Measurements from ENCODE around the gene WWOX. TPM values are rescaled to one million over a fixed set of nuclear protein-coding genes. Genes with fewer than 3 reads are reported as not detected.

Gene WWOX
- total and polyA plus RNA-seq, 2 donors: 15.3 to 28.4 TPM

GRCh38 chr16:78140818-78141466, 41.5 kb downstream of the WWOX start:
- H3K36me3 ChIP-seq (ENCODE audit: insufficient read depth): no peaks in the 10 kb centered on the region
- H3K27ac ChIP-seq (ENCODE audit: low read depth): no peak overlapping the region
- H3K4me1 ChIP-seq (ENCODE audit: insufficient read depth): no peaks in the 10 kb centered on the region
- no peak overlapping the region for H3K4me3 ChIP-seq (ENCODE audit: low read depth, low read length)
- 90% methylated on average over 6 of the region's 6 CpGs for WGBS
- DNase-seq (ENCODE audit: extremely low spot score): no peak

GRCh38 chr16:78142788-78143187, 43.3 kb downstream of the WWOX start:
- Histone ChIP-seq H3K36me3 (ENCODE audit: insufficient read depth) (no peaks in the 10 kb centered on the region), H3K27ac (ENCODE audit: low read depth) (no peak overlapping the region), H3K4me1 (ENCODE audit: insufficient read depth) (no peaks in the 10 kb centered on the region), H3K4me3 (ENCODE audit: low read depth, low read length) (no peak overlapping the region)
- WGBS: 75% methylated on average over 1 of the region's 1 CpG
- DNase-seq (ENCODE audit: extremely low spot score): peak; percentile 53

GRCh38 chr16:78146807-78147206, 47.4 kb downstream of the WWOX start:
- 85% methylated on average over 5 of the region's 5 CpGs for WGBS
- no peak for DNase-seq (ENCODE audit: extremely low spot score)

GRCh38 chr16:78147911-78148401, 48.5 kb downstream of the WWOX start:
- DNase-seq (ENCODE audit: extremely low spot score): no peak
- 87% methylated on average over 10 of the region's 10 CpGs for WGBS

More at GRCh38 chr16:78146807-78147206, 47.4 kb downstream of the WWOX start:
- no peak overlapping the region for H3K27ac ChIP-seq (ENCODE audit: low read depth)
- no peaks in the 10 kb centered on the region for H3K4me1 ChIP-seq (ENCODE audit: insufficient read depth)
- H3K4me3 ChIP-seq (ENCODE audit: low read depth, low read length): no peak overlapping the region
- H3K36me3 ChIP-seq (ENCODE audit: insufficient read depth): no peaks in the 10 kb centered on the region

GRCh38 chr16:78150233-78150632, 50.8 kb downstream of the WWOX start:
- Histone ChIP-seq H3K27ac (ENCODE audit: low read depth) (no peak overlapping the region), H3K4me1 (ENCODE audit: insufficient read depth) (no peaks in the 10 kb centered on the region), H3K36me3 (ENCODE audit: insufficient read depth) (no peaks in the 10 kb centered on the region), H3K4me3 (ENCODE audit: low read depth, low read length) (no peak overlapping the region)
- WGBS: 91% methylated on average over 6 of the region's 6 CpGs
- no peak for DNase-seq (ENCODE audit: extremely low spot score)

More at GRCh38 chr16:78147911-78148401, 48.5 kb downstream of the WWOX start:
- no peaks in the 10 kb centered on the region for H3K36me3 ChIP-seq (ENCODE audit: insufficient read depth)
- H3K4me3 ChIP-seq (ENCODE audit: low read depth, low read length): no peak overlapping the region
- H3K4me1 ChIP-seq (ENCODE audit: insufficient read depth): no peaks in the 10 kb centered on the region
- no peak overlapping the region for H3K27ac ChIP-seq (ENCODE audit: low read depth)

- Histone ChIP-seq H3K4me3 (ENCODE audit: low read depth, low read length) (no peak overlapping the region), H3K27ac (ENCODE audit: low read depth) (no peak overlapping the region), H3K4me1 (ENCODE audit: insufficient read depth) (no peaks in the 10 kb centered on the region), H3K36me3 (ENCODE audit: insufficient read depth) (no peaks in the 10 kb centered on the region)
- DNase-seq (ENCODE audit: extremely low spot score): no peak
- WGBS: 85% methylated on average over 5 of the region's 5 CpGs
Measured at GRCh38 chr16:78154729-78155461, 55.4 kb downstream of the WWOX start.

- no peak overlapping the region for H3K4me3 ChIP-seq (ENCODE audit: low read depth, low read length)
- WGBS: 54% methylated on average over 7 of the region's 7 CpGs
- H3K27ac ChIP-seq (ENCODE audit: low read depth): no peak overlapping the region
Measured at GRCh38 chr16:78155791-78156345, 56.4 kb downstream of the WWOX start.

GRCh38 chr16:78161023-78161729, 61.7 kb downstream of the WWOX start:
- WGBS: 98% methylated on average over 5 of the region's 5 CpGs
- H3K27ac ChIP-seq (ENCODE audit: low read depth): no peak overlapping the region
- H3K4me3 ChIP-seq (ENCODE audit: low read depth, low read length): no peak overlapping the region
- H3K36me3 ChIP-seq (ENCODE audit: insufficient read depth): no peaks in the 10 kb centered on the region
- no peaks in the 10 kb centered on the region for H3K4me1 ChIP-seq (ENCODE audit: insufficient read depth)
- DNase-seq (ENCODE audit: extremely low spot score): no peak

More at GRCh38 chr16:78155791-78156345, 56.4 kb downstream of the WWOX start:
- DNase-seq (ENCODE audit: extremely low spot score): no peak
- no peaks in the 10 kb centered on the region for H3K4me1 ChIP-seq (ENCODE audit: insufficient read depth)
- no peaks in the 10 kb centered on the region for H3K36me3 ChIP-seq (ENCODE audit: insufficient read depth)

GRCh38 chr16:78163772-78164670, 64.6 kb downstream of the WWOX start:
- H3K4me1 ChIP-seq (ENCODE audit: insufficient read depth): no peaks in the 10 kb centered on the region
- H3K4me3 ChIP-seq (ENCODE audit: low read depth, low read length): no peak overlapping the region
- 87% methylated on average over 12 of the region's 12 CpGs for WGBS
- no peak for DNase-seq (ENCODE audit: extremely low spot score)
- no peaks in the 10 kb centered on the region for H3K36me3 ChIP-seq (ENCODE audit: insufficient read depth)
- no peak overlapping the region for H3K27ac ChIP-seq (ENCODE audit: low read depth)

- Histone ChIP-seq H3K4me1 (ENCODE audit: insufficient read depth) (no peaks in the 10 kb centered on the region), H3K4me3 (ENCODE audit: low read depth, low read length) (no peak overlapping the region), H3K36me3 (ENCODE audit: insufficient read depth) (no peaks in the 10 kb centered on the region), H3K27ac (ENCODE audit: low read depth) (no peak overlapping the region)
- no peak for DNase-seq (ENCODE audit: extremely low spot score)
- WGBS: 55% methylated on average over 2 of the region's 2 CpGs
Measured at GRCh38 chr16:78170494-78170933, 71.1 kb downstream of the WWOX start.

- WGBS: 87% methylated on average over 3 of the region's 3 CpGs
- Histone ChIP-seq H3K27ac (ENCODE audit: low read depth) (no peak overlapping the region), H3K4me1 (ENCODE audit: insufficient read depth) (no peaks in the 10 kb centered on the region), H3K4me3 (ENCODE audit: low read depth, low read length) (no peak overlapping the region), H3K36me3 (ENCODE audit: insufficient read depth) (no peaks in the 10 kb centered on the region)
- DNase-seq (ENCODE audit: extremely low spot score): no peak
Measured at GRCh38 chr16:78175287-78175686, 75.8 kb downstream of the WWOX start.

- Histone ChIP-seq H3K4me1 (ENCODE audit: insufficient read depth) (no peaks in the 10 kb centered on the region), H3K4me3 (ENCODE audit: low read depth, low read length) (no peak overlapping the region), H3K36me3 (ENCODE audit: insufficient read depth) (no peaks in the 10 kb centered on the region), H3K27ac (ENCODE audit: low read depth) (no peak overlapping the region)
- WGBS: 88% methylated on average over 5 of the region's 5 CpGs
- DNase-seq (ENCODE audit: extremely low spot score): no peak
Measured at GRCh38 chr16:78176435-78176834, 77.0 kb downstream of the WWOX start.

GRCh38 chr16:78177218-78177617, 77.8 kb downstream of the WWOX start:
- H3K27ac ChIP-seq (ENCODE audit: low read depth): no peak overlapping the region
- no peak overlapping the region for H3K4me3 ChIP-seq (ENCODE audit: low read depth, low read length)
- no peaks in the 10 kb centered on the region for H3K36me3 ChIP-seq (ENCODE audit: insufficient read depth)
- 91% methylated on average over 5 of the region's 5 CpGs for WGBS
- no peaks in the 10 kb centered on the region for H3K4me1 ChIP-seq (ENCODE audit: insufficient read depth)
- DNase-seq (ENCODE audit: extremely low spot score): no peak

Data from urinary bladder (tissue), 4 donors.